AG04449 (cell line): Measurements from ENCODE around the gene LMO2.

Source experiments
- CTCF ChIA-PET: fragments of 350-600 bp; formaldehyde crosslinking; extraction: SDS; loops from one replicate; lab custom pipeline; 2021; ENCODE audit warnings: antibody characterized with exemption; lab: Yijun Ruan, JAX
- POLR2A ChIA-PET: fragments of 400-600, 350-600 bp; formaldehyde crosslinking; extraction: SDS; loops from one replicate; lab custom pipeline; 2020; ENCODE audit warnings: antibody characterized with exemption, inconsistent platforms; lab: Yijun Ruan, JAX
- DNase-seq: peaks from one replicate; pipeline ENCODE4 v3.0.0-alpha.2; 2010; ENCODE audit warnings: low read depth, low spot score
- H3K4me3 ChIP-seq: 2 replicates; pipeline ENCODE4 v1.5.1; 2011; ENCODE audit warnings: low read depth, mild to moderate bottlenecking, control low read depth, low read length
- TF ChIP-seq, protein P1 (sequence below): IDR thresholded peaks from one replicate; pipeline ENCODE4 v1.5.1; 2011; ENCODE audit warnings: mild to moderate bottlenecking, moderate library complexity, low read length, control low read depth, inconsistent platforms; ENCODE audit not compliant: insufficient read depth; ENCODE audit errors: missing control alignments

LMO2 gene

DNA sequence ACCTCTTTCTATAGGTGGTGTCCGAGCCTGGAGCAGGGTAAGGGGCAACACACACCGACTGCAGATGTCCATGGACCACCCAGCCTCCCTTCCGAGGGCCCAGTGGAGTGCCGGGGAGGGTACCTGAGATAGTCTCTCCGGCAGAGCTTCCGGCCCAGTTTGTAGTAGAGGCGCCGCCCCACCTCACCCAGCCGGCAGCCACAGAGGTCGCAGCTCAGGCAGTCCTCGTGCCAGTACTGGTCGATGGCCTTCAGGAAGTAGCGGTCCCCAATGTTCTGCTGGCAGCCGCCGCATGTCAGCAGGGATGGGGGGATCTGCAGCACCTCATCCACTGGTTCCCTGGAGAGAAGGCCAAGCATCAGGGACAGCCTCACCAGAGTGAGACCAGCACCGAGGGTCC is 27.4 kb downstream of the LMO2 start:
- H3K4me3 ChIP-seq, result no peak overlapping the region
- CTCF ChIA-PET, result interaction anchor here (1.1 to 8.7 kb wide), 5 partner anchors 36 to 130 kb away, joined by 3 to 261 read pairs (median 5); no protein-coding TSS in a partner anchor
- TF ChIP-seq, protein P1, sequence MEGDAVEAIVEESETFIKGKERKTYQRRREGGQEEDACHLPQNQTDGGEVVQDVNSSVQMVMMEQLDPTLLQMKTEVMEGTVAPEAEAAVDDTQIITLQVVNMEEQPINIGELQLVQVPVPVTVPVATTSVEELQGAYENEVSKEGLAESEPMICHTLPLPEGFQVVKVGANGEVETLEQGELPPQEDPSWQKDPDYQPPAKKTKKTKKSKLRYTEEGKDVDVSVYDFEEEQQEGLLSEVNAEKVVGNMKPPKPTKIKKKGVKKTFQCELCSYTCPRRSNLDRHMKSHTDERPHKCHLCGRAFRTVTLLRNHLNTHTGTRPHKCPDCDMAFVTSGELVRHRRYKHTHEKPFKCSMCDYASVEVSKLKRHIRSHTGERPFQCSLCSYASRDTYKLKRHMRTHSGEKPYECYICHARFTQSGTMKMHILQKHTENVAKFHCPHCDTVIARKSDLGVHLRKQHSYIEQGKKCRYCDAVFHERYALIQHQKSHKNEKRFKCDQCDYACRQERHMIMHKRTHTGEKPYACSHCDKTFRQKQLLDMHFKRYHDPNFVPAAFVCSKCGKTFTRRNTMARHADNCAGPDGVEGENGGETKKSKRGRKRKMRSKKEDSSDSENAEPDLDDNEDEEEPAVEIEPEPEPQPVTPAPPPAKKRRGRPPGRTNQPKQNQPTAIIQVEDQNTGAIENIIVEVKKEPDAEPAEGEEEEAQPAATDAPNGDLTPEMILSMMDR, result no peak
- POLR2A ChIA-PET, result no interaction called here
- DNase-seq, result no peak

DNA sequence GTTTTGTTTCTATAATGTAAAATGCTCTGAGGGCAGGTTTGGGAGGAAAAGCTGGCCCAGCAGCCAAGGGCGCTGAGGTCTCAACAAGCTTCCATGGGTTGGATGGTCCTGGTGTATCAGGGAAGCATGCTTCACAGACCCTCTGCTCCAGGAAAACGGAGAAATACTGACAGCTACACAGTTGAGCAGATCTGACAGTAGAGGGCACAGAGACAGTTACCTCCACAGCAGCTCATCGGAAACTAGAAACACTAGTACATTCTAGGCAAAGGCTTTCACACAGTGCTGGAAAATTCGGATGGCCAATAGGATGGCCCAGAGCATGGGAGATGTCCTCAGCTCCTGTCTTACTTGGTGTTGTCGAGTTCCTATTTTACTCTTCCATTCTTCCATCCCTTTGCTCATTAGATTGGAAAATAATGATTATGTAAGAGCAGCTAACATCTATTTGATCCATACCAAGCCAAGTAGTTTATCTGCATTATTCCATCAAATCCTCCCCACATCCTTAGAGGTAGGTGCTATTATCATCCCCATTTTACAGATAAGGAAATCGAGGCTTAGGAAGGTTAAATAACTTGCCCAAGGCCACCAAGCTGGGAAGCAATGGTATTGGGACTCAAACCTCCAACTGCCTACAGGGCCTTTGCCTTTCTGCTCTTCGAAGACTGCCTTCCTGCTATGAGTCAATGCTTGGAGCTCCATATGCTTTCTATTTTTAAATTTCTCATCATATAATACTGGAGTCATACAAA is 28.3 kb downstream of the LMO2 start:
- ChIA-PET POLR2A (no interaction called here), CTCF (interaction anchor here (1.0 to 8.7 kb wide), 10 partner anchors 14 to 498 kb away, joined by 3 to 261 read pairs (median 4); no protein-coding TSS in a partner anchor)
- TF ChIP-seq, protein P1, result no peak
- no peak for DNase-seq
- H3K4me3 ChIP-seq, result no peak overlapping the region

DNA sequence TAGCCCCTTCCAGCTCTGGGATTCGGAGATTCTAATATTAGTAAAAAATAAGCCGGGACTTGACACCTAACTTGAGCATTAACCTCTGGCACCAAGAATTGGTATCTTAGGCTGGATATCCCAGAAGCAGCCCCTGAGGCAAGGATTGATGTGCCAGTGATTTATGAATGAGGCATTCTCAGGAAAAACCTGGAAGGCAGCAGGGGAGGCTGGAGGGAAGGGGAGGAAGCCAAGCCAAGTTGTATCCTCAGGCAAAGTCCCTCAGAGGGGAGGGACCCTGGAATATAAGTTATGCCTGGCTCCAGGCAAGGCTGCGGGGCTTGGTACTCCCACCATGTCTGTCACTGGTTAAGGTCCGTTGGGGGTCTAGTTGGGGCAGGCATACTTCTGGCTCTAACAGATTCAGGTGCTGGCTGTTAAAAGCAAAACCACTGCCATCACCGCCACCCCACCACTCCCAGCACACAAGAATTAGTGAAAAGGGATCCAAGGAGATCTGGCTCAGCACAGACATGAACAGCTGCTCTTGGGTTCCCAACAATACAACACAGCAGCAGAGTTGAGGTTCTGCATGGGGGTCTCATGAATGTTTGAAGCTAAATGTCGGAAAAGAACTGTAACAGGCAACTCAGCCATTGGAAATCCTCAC is 29.8 kb downstream of the LMO2 start:
- no peak overlapping the region for H3K4me3 ChIP-seq
- ChIA-PET POLR2A (no interaction called here), CTCF (interaction anchor here (0.8 to 8.7 kb wide), 7 partner anchors 12 to 499 kb away, joined by 3 to 261 read pairs (median 4); no protein-coding TSS in a partner anchor)
- DNase-seq, result no peak
- TF ChIP-seq, protein P1, result no peak

DNA sequence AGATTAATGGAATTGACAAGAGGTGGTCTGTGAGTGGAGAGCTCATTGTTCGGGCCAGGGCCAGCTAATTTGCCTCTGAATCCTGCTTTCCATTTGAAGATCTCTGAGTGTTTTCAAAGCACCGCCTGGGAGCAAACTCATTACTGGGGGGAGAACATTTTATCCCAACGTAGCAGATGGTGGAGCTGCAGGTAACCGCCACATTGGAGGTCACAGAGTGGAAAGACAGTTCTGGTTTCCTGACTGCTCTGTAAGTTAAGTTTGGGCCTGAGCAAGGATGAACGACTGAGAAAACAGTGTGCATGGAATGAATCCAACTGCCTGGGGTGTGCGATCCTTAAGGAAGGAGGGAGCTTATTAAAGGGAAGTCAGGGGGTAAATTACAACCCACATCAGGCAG is 30.5 kb downstream of the LMO2 start:
- CTCF ChIA-PET, result interaction anchor here (0.7 to 8.7 kb wide), 5 partner anchors 11 to 499 kb away, joined by 3 to 261 read pairs (median 4); no protein-coding TSS in a partner anchor
- H3K4me3 ChIP-seq, result no peak overlapping the region
- POLR2A ChIA-PET, result no interaction called here
- TF ChIP-seq, protein P1, result no peak
- DNase-seq, result no peak

DNA sequence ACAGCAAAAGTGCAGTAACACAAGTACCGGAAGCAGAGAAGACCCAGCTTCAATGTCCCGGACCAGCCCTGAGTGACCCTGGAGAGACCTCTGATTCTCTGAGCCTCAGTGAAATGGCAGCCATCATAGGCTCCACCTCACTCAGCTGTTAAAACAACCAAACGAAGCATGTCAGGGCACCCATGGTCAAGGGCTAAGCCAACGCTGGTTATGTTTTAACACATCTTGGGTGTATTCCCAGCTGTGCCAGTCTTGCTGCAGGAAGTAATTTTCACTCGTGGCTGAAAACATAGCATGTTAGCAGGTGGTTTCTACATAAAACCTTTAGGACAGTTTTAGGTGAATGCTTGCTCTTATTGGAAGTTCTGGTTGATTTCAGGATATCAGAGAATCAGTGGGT is 30.9 kb downstream of the LMO2 start:
- TF ChIP-seq, protein P1, result no peak
- ChIA-PET POLR2A (no interaction called here), CTCF (interaction anchor here (0.7 to 8.7 kb wide), 6 partner anchors 11 to 500 kb away, joined by 3 to 261 read pairs (median 4); no protein-coding TSS in a partner anchor)
- H3K4me3 ChIP-seq, result no peak overlapping the region
- no peak for DNase-seq

DNA sequence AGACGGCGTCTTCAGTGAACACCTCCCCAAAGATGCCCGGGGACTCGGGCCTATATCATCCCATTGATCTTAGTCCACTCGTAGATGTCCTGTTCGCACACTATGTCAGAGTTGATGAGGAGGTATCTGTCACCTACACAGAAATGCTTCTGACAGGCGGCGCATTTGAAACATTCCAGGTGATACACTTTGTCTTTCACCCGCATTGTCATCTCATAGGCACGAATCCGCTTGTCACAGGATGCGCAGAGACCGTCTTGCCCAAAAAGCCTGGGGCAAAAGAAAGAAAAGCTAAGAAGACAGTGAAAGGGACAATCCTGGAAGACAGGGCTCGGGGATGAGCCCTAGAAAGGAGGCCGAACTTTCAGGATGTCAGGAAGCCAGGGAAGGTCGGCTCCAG is 32.6 kb downstream of the LMO2 start:
- TF ChIP-seq, protein P1, result no peak
- ChIA-PET CTCF (interaction anchor here (1.0 to 8.7 kb wide), 11 partner anchors 8 to 610 kb away, joined by 3 to 261 read pairs (median 11); no protein-coding TSS in a partner anchor), POLR2A (no interaction called here)
- no peak for DNase-seq
- no peak overlapping the region for H3K4me3 ChIP-seq
